Kidney (tissue), 14 donors: ENCODE measurements around the gene FAM168B. TPM values are rescaled to one million over a fixed set of nuclear protein-coding genes. Genes with fewer than 3 reads are reported as not detected.

Experiments used
- DNase-seq, 5 donors: peaks; one replicate each; pipeline ENCODE4 v3.0.0-alpha.2; 2013 to 2020
- FAIRE-seq: peaks from 2 replicates; lab custom pipeline; 2012; peaks lifted over from hg19 to GRCh38; lab: Jason Lieb, UNC
- H3K27ac ChIP-seq, 2 donors: one replicate each; pipeline ENCODE4 v1.7.0; 2013; ENCODE audit warnings: low read depth in 2 of 2, low read length in 2 of 2, inconsistent platforms in 1 of 2
- H3K27me3 ChIP-seq: one replicate; pipeline ENCODE4 v1.7.1; 2013; ENCODE audit warnings: low read length, inconsistent platforms; ENCODE audit not compliant: control insufficient read depth, insufficient read depth
- H3K36me3 ChIP-seq, 3 donors: one replicate each; pipeline versions ENCODE4 v1.7.0 to v1.7.1; 2013; ENCODE audit warnings: low read length in 3 of 3, control low read depth in 1 of 3, inconsistent platforms in 1 of 3; ENCODE audit not compliant: insufficient read depth in 3 of 3, control insufficient read depth in 2 of 3
- H3K4me1 ChIP-seq, 3 donors: one replicate each; pipeline versions ENCODE4 v1.7.0 to v1.7.1; 2013; ENCODE audit warnings: low read length in 3 of 3, inconsistent platforms in 1 of 3, low read depth in 1 of 3; ENCODE audit not compliant: control insufficient read depth in 2 of 3, insufficient read depth in 2 of 3
- H3K4me3 ChIP-seq, 3 donors: one replicate each; pipeline versions ENCODE4 v1.7.0 to v1.8.1; 2013; ENCODE audit warnings: low read length in 3 of 3, control low read depth in 1 of 3, inconsistent platforms in 1 of 3
- H3K9ac ChIP-seq, 3 donors: one replicate each; pipeline versions ENCODE4 v1.7.0 to v1.7.1; 2013; ENCODE audit warnings: low read length in 3 of 3, control low read depth in 1 of 3, inconsistent platforms in 1 of 3
- H3K9me3 ChIP-seq, 3 donors: one replicate each; pipeline versions ENCODE4 v1.7.0 to v1.7.1; 2013; ENCODE audit warnings: low read length in 3 of 3, control low read depth in 1 of 3, inconsistent platforms in 1 of 3; ENCODE audit not compliant: control insufficient read depth in 2 of 3, insufficient read depth in 1 of 3
- intact Hi-C: fragments of 100-400 bp; cut with DNase I; formaldehyde crosslinking; loops from one replicate; pipeline ENCODE4 v1.11.1; 2022
- polyA plus RNA-seq: library from polyadenylated mRNA; stranded (reverse); fragments of 350-450 nt; fragmentation: Illumina TruSeq; extraction: RNeasy Lipid Tissue Mini Kit (QIAGEN cat#74804); gene quantifications from one replicate; pipeline ENCODE4 v1.2.3, GENCODE V29; 2014; ENCODE audit warnings: low read depth, low replicate concordance; ENCODE audit not compliant: insufficient read depth
- total RNA-seq: library from RNA; stranded (reverse); fragmentation: NEBNext Ultra II Directional; extraction: Animal tissue kit (Norgen Biotek cat#: 25700); gene quantifications from one replicate; pipeline ENCODE4 v1.2.1, GENCODE V29; 2021
- TF ChIP-seq, protein P1 (sequence below): IDR thresholded peaks from 3 replicates; pipeline ENCODE4 v1.5.1; 2012; ENCODE audit warnings: mild to moderate bottlenecking, moderate library complexity, borderline replicate concordance; ENCODE audit not compliant: insufficient read depth; ENCODE audit errors: extremely low read depth
- donor health status: control.
- donor health status: control.
- donor health status: control.
- donor health status: control.
- donor health status: control.
- donor health status: DM: yes; HTN: yes; CAD: no.
- donor health status: Normal renal cell carcinoma (clear cell type).

FAM168B gene
- total and polyA plus RNA-seq, 2 donors from 2014 or later: 34.1 to 89.9 TPM

DNA sequence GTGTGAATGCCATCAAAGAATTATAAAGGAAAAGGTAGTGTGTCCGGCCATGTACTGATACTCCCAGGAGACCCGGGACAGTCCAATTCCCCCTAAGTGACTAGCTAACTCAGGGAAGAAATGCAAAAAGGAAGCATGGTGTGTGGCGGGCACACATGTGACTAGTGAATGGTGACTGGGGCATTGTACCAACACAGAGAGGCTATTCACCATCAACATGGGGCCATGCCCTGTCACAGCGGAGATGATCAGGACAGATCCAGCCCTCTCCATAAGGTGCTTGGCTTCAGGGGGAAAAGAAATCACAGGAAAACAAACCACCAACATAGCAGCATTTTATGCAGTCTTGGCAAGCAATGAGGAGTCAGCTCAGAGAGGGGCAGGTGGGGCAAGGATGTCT lies 34.3 kb downstream of the FAM168B start:
- intact Hi-C loops: no loop called here
- Histone ChIP-seq H3K9ac (no peak overlapping the region), H3K36me3 (peaks cover 0 to 27% (median 8%) of the 10 kb centered on the region in 3 donors), H3K4me1 (peaks cover 0 to 16% (median 12%) of the 10 kb centered on the region in 3 donors), H3K27ac (no peak overlapping the region), H3K4me3 (no peak overlapping the region), H3K9me3 (no peaks in the 10 kb centered on the region), H3K27me3 (no peaks in the 10 kb centered on the region)
- no peak for FAIRE-seq
- TF ChIP-seq, protein P1, sequence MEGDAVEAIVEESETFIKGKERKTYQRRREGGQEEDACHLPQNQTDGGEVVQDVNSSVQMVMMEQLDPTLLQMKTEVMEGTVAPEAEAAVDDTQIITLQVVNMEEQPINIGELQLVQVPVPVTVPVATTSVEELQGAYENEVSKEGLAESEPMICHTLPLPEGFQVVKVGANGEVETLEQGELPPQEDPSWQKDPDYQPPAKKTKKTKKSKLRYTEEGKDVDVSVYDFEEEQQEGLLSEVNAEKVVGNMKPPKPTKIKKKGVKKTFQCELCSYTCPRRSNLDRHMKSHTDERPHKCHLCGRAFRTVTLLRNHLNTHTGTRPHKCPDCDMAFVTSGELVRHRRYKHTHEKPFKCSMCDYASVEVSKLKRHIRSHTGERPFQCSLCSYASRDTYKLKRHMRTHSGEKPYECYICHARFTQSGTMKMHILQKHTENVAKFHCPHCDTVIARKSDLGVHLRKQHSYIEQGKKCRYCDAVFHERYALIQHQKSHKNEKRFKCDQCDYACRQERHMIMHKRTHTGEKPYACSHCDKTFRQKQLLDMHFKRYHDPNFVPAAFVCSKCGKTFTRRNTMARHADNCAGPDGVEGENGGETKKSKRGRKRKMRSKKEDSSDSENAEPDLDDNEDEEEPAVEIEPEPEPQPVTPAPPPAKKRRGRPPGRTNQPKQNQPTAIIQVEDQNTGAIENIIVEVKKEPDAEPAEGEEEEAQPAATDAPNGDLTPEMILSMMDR: no peak
- DNase-seq: no peak

DNA sequence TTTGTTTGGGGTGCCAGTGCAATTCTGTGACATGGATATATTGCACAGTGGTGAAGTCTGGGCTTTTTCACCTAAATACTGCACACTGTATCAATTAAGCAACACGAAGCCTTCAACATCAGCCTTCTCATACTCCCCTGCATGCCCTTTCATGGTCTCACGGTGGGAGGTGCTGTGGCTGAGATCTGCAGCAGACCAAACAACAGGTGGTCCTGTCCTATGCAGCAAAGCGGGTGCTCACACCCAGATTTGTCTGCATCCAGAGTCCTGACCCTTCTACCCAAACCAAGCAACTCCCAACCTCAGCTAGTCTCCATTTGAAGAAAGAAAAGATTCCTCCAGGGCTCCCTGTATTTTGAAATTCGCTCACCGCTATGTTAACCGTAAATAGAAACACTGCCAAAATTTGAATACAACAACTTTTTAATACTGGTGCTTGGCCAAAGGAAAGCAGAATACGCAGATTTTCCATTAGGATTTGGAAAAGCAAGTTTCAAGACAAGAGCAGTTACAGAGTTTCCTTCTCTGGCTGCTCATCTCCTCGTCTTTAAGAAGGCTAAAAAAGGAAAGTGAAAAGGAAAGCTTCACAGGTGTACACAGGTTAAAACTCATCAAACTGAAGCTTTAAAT lies 34.9 kb downstream of the FAM168B start:
- Histone ChIP-seq H3K4me1 (peaks cover 0 to 14% (median 8%) of the 10 kb centered on the region in 3 donors), H3K36me3 (peaks cover 0 to 32% (median 8%) of the 10 kb centered on the region in 3 donors)
- no peak for DNase-seq

DNA sequence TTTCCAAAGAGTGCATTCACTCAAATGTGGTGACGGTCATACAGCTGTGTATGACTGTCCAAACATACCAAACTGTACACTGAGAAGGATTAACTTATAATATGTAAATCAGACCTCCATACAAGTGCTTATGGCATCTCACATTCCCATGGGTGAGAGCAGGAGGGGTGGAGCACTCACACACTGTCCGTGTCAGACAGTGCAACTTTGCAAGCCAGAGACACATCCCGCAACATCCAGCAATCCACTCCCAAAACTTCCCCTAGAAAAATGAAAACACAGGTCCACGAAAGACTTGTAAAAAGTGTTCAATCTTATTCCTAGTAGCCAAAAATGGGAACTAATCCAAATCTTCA lies 36.4 kb downstream of the FAM168B start:
- Histone ChIP-seq H3K9ac (no peak overlapping the region), H3K9me3 (no peaks in the 10 kb centered on the region), H3K36me3 (peaks cover 4 to 42% (median 10%) of the 10 kb centered on the region in 3 donors), H3K4me1 (peaks cover 0 to 12% (median 4%) of the 10 kb centered on the region in 3 donors), H3K27me3 (no peaks in the 10 kb centered on the region), H3K27ac (no peak overlapping the region), H3K4me3 (no peak overlapping the region)
- FAIRE-seq: no peak
- TF ChIP-seq, protein P1: no peak
- intact Hi-C loops: no loop called here
- DNase-seq: no peak

More for the DNA sequence above, 34.9 kb downstream of the FAM168B start:
- intact Hi-C loops: no loop called here
- H3K27ac ChIP-seq: no peak overlapping the region
- FAIRE-seq: no peak
- no peaks in the 10 kb centered on the region for H3K27me3 ChIP-seq
- H3K4me3 ChIP-seq: no peak overlapping the region
- TF ChIP-seq, protein P1: no peak
- no peaks in the 10 kb centered on the region for H3K9me3 ChIP-seq
- H3K9ac ChIP-seq: no peak overlapping the region
